ENCODE results near the gene SASH1.

GRCh38 chr6:148303616-148304015 is 39.0 kb upstream of the SASH1 start:
- no peak for TF ChIP-seq EZH2 (IDR thresholded peaks at IDR 0.05; ENCODE audit: borderline replicate concordance, low read length)
- TF ChIP-seq, protein P1, sequence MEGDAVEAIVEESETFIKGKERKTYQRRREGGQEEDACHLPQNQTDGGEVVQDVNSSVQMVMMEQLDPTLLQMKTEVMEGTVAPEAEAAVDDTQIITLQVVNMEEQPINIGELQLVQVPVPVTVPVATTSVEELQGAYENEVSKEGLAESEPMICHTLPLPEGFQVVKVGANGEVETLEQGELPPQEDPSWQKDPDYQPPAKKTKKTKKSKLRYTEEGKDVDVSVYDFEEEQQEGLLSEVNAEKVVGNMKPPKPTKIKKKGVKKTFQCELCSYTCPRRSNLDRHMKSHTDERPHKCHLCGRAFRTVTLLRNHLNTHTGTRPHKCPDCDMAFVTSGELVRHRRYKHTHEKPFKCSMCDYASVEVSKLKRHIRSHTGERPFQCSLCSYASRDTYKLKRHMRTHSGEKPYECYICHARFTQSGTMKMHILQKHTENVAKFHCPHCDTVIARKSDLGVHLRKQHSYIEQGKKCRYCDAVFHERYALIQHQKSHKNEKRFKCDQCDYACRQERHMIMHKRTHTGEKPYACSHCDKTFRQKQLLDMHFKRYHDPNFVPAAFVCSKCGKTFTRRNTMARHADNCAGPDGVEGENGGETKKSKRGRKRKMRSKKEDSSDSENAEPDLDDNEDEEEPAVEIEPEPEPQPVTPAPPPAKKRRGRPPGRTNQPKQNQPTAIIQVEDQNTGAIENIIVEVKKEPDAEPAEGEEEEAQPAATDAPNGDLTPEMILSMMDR (IDR thresholded peaks at IDR 0.05; ENCODE audit: low read length): no peak
